Osteoblast (primary cell): ENCODE data around the gene CSPG4. TPM values are rescaled to one million over a fixed set of nuclear protein-coding genes. Genes with fewer than 3 reads are reported as not detected.

Source experiments
- DNase-seq: peaks from one replicate; pipeline ENCODE4 v3.0.0; 2011; ENCODE audit warnings: low spot score, mixed read lengths; ENCODE audit not compliant: insufficient read length; ENCODE audit errors: missing footprints
- H2AFZ ChIP-seq: 2 replicates; pipeline ENCODE4 v1.6.0; 2011; ENCODE audit warnings: mild to moderate bottlenecking, low read length
- H3K27ac ChIP-seq: 2 replicates; pipeline ENCODE4 v1.5.1; 2011; ENCODE audit warnings: mild to moderate bottlenecking, low read depth, low read length, moderate library complexity
- H3K27me3 ChIP-seq: 2 replicates; pipeline ENCODE4 v1.6.0; 2012; ENCODE audit warnings: mild to moderate bottlenecking, control low read depth, inconsistent platforms, low read length, moderate library complexity; ENCODE audit not compliant: insufficient read depth
- H3K36me3 ChIP-seq: 2 replicates; pipeline ENCODE4 v1.5.1; 2011; ENCODE audit warnings: mild to moderate bottlenecking, low read length, control low read depth, moderate library complexity; ENCODE audit not compliant: insufficient read depth
- H3K4me1 ChIP-seq: 2 replicates; pipeline ENCODE4 v1.5.1; 2011; ENCODE audit warnings: mild to moderate bottlenecking, low read length, control low read depth, moderate library complexity; ENCODE audit not compliant: insufficient read depth
- H3K4me2 ChIP-seq: 2 replicates; pipeline ENCODE4 v1.6.0; 2011; ENCODE audit warnings: mild to moderate bottlenecking, low read length; ENCODE audit not compliant: insufficient read depth
- H3K4me3 ChIP-seq: fragments of 200-600 bp; sonication (generic); 3 replicates; pipeline ENCODE4 v1.5.1; 2012; ENCODE audit warnings: mild to moderate bottlenecking, low read length, inconsistent platforms; ENCODE audit not compliant: insufficient read depth
- H3K79me2 ChIP-seq: 2 replicates; pipeline ENCODE4 v1.6.0; 2012; ENCODE audit warnings: mild to moderate bottlenecking, low read length, control low read depth, inconsistent platforms; ENCODE audit not compliant: insufficient read depth
- H3K9me3 ChIP-seq: 2 replicates; pipeline ENCODE4 v1.5.1; 2011; ENCODE audit warnings: low read depth, low read length, control low read depth
- H4K20me1 ChIP-seq: 2 replicates; pipeline ENCODE4 v1.6.0; 2012; ENCODE audit warnings: mild to moderate bottlenecking, low read length, control low read depth; ENCODE audit not compliant: insufficient read depth
- CTCF ChIP-seq: IDR thresholded peaks from 2 replicates; pipeline ENCODE4 v1.5.1; 2011; ENCODE audit warnings: mild to moderate bottlenecking, low read depth, low read length, moderate library complexity; ENCODE audit errors: extremely low read depth
- total RNA-seq: library from RNA; depleted of rRNA; stranded (reverse); fragments of >200 nt; gene quantifications from 2 replicates; pipeline ENCODE4 v1.2.3, GENCODE V29; 2012

The CSPG4 gene
- total RNA-seq, 1 donor: 20.3 TPM

GRCh38 chr15:75649045-75649761, 63.4 kb downstream of the CSPG4 start:
- TF ChIP-seq CTCF: no peak
- Histone ChIP-seq H4K20me1 (peaks cover 54% of the 10 kb centered on the region), H2AFZ (no peak overlapping the region), H3K79me2 (peaks cover 76% of the 10 kb centered on the region), H3K4me1 (peaks cover 50% of the 10 kb centered on the region), H3K36me3 (peaks cover 18% of the 10 kb centered on the region), H3K27me3 (no peaks in the 10 kb centered on the region), H3K27ac (peak overlapping the region; percentile 91), H3K4me3 (peak overlapping the region; percentile 96), H3K4me2 (peak overlapping the region; percentile 93), H3K9me3 (no peaks in the 10 kb centered on the region)
- DNase-seq: peak; percentile 76

DNA sequence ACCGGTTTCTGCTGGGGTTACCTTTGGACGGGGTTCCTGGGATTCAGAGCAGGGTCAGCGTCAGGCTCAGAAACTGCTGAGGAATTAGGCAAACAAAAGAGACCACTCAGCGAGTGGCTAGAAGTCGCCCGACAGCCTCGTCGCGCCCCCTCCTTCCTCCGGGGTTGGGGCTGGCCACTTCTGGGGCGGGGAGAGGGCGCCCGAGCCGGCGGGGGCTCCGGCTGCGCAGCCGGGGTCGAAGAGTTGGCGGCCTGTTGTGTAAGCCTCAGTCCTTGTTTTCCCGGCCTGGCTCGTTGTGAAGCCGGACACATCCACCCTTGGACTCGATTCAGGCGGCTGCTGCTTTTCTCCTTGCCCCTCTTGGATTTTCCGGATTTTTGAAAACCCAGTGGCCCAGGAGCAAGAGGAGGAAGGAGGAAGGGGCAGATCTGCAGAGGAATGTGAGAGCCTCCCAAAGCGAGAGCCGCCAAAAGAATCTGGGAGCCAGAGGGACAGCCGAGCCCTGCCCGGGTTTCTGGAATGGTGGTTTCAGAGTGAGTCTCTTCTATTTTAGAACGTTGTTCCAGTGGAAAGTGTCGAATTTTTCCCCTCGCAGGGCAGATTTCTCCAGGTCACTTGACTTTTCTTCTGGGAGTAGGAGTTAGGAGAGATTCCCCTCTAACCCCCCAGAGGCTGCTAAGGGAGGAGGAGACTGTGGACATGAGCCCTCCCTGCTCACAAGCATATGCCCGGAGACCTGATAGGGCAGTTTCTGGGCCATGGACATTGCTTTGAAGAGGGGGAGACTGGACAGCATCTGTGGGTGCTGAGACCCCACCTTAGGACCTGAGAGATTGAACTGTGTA, 64.3 kb downstream of the CSPG4 start:
- Histone ChIP-seq H3K36me3 (peaks cover 16% of the 10 kb centered on the region), H2AFZ (peak overlapping the region; percentile 85), H3K4me1 (peaks cover 50% of the 10 kb centered on the region), H3K79me2 (peaks cover 68% of the 10 kb centered on the region), H3K27me3 (no peaks in the 10 kb centered on the region), H3K4me2 (peak overlapping the region; percentile 93), H3K9me3 (no peaks in the 10 kb centered on the region), H3K4me3 (peak overlapping the region; percentile 96), H4K20me1 (peaks cover 48% of the 10 kb centered on the region), H3K27ac (peak overlapping the region; percentile 91)
- no peak for TF ChIP-seq CTCF
- peak; percentile 94 for DNase-seq

DNA sequence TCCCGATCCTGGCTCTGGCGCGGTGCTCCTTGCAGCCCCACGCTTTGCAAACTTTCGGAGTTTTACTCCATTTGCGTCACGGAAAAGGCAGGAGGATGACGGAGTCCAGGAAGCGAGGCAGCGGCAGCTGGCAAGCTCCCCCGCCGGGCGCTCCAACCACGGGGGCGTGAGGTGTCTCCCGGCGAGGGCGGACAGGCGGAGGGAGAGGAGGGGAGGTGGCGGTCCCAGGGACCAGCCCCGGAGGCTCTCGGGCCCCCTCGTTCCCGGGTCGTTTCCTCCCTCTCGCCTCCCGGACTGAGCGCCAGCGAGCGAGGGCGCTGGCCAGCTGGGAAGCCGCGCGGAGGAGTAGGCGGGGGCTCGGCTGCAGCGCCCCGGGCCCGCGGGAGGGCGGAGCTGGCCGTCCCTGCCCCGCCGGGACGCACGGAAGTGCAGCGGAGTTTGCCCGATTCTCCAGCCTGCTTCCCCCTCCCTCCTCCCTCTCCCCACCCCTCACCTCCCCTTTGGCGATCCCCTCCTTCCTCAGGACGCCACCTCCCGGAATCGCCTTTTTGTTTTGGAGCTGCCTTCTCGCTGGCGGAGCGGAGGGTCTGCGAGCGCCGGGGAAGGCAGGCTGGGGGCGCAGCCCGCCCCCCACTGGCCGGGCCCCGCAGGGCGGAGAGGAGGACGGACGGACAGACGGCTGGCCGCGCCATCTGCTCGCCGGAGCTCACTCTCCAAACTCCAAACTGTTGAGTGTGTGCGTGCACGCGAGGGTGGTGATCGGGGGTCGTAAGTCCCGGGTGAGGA, 65.1 kb downstream of the CSPG4 start, which contains the start of gene SNX33:
SNX33 (plus strand) TSS at position 543 of the 786 bp plus-strand sequence. CDS start 1,191 bp downstream, outside the sequence.
- H3K9me3 ChIP-seq: no peaks in the 10 kb centered on the region
- H3K79me2 ChIP-seq: peaks cover 60% of the 10 kb centered on the region
- DNase-seq: peak; percentile 96
- H3K27me3 ChIP-seq: no peaks in the 10 kb centered on the region
- peak within 1 kb of the TSS; percentile 91 for H3K27ac ChIP-seq
- H3K4me3 ChIP-seq: peak within 1 kb of the TSS; percentile 96
- peaks cover 40% of the 10 kb centered on the region for H4K20me1 ChIP-seq
- H3K36me3 ChIP-seq: peaks cover 16% of the 10 kb centered on the region
- H2AFZ ChIP-seq: peak within 1 kb of the TSS; percentile 85
- peak; percentile 54 for TF ChIP-seq CTCF
- peaks cover 43% of the 10 kb centered on the region for H3K4me1 ChIP-seq
- H3K4me2 ChIP-seq: peak within 1 kb of the TSS; percentile 93
